GM19240 (cell line): ENCODE data around the gene LAPTM4A.
"Not testable (repeated sequence)": the region's sequence is repeated elsewhere in the genome, so short reads cannot be mapped to it uniquely, and the experiment has no call there.

Experiments used
- DNase-seq: peaks from one replicate; pipeline ENCODE4 v3.0.0; 2011; ENCODE audit warnings: low spot score; ENCODE audit not compliant: insufficient read length

LAPTM4A gene

GRCh38 chr2:20051532-20052228 lies at the start of gene LAPTM4A:
TSS of gene LAPTM4A (minus strand) at chr2:20051628. CDS start at chr2:20051520, 108 bp downstream.
- DNase-seq = peak; percentile 91

- DNase-seq = no peak
Measured at GRCh38 chr2:20100711-20101110, 49.3 kb upstream of the LAPTM4A start.

DNA sequence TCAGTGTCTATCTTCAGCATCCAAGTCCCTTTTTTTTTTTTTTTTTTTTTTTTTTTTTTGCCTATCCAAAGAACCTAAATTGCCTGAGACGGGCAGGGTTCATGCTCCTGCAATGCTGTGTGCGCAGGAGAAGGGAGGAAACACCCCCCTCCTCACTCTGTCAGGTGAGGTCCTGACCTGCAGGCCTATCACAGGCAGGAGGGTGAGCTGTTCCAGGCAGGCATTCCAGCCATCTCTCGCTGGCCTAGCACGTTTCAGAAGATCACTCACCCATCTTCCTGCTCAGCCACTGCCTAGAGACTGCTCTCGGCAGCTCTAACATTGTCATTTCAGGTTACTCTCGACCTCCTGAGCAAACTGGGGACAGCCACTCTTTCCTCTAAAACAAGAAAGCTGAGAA lies 48.4 kb upstream of the LAPTM4A start:
- DNase-seq = no peak

DNA sequence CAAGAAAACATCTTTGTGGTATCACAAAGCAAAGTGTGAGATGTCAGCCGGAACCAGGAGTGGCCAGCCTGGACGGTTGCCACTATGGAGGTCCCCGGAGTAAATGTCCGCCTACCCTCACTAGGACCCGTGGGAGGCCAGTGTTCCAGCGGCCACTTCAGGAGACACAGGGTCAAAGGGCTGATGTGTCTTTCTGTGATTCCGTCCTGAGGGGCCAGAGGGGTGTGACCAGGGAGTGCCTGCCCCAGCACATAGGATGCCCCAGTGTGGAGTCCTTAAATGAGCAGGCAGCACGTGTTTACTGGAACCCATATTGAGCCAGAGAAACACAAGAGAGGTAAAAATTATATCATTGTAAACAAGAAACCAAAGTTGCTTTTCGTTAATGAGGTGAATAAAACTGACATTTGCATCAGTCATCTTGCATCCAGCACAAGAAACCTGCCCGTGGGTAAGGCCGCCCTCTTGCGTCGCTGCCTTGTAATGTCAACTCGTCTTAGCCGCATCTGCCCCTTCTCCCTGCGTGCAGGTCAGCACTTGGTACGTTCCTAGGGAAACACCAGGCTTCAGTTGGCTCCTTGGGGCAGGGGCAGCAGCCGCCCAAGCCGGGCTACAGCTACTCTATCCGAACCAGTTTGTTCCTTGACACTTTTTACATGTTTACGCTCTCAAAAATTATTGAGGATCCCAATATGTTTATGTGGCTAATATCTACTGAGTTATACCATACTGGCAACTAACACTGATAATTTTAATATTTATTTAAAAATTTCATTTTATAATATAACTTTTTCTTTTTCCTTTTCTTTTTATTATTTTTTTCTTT lies 46.7 kb upstream of the LAPTM4A start:
- peak; percentile 88 for DNase-seq

DNA sequence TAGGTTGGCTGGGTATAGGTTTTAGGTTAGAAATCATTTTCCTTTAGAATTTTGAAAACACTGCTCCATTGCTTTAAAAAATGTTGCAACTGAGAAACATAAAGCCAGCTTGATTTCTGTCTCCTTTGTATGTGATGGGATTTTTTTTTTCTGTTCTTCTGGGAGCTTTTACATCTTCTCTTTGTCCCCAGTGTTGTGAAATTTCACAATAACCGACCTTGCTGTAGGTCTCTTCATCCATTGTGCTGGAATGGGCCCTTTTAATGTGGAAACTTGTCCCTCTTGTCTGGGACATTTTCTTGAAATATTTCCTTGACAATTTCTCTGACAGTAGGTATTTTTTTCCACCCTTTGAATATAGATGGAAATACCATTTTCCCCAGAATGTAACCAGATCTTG lies 44.0 kb upstream of the LAPTM4A start:
- DNase-seq = no peak

DNA sequence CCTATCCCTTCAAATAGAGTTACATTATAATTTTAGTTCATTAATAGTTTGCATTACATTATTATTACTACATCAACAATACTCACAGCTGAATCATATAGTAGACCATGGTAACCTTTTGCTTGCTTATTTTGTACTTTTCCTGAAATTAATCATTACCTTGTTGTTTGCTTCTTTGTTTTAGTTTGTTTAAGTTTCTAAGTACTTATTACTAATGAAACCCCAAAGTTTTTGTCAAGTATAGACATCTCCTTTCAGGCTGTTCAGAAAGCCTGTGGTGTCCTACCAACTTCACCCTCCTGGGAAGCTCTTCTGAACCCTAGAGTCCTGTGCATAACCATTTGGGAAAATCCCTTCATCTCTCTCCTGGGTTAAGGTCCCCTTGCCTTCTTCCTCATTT lies 43.5 kb upstream of the LAPTM4A start:
- DNase-seq = no peak

GRCh38 chr2:20094142-20094755 lies 42.8 kb upstream of the LAPTM4A start:
- no peak for DNase-seq

DNA sequence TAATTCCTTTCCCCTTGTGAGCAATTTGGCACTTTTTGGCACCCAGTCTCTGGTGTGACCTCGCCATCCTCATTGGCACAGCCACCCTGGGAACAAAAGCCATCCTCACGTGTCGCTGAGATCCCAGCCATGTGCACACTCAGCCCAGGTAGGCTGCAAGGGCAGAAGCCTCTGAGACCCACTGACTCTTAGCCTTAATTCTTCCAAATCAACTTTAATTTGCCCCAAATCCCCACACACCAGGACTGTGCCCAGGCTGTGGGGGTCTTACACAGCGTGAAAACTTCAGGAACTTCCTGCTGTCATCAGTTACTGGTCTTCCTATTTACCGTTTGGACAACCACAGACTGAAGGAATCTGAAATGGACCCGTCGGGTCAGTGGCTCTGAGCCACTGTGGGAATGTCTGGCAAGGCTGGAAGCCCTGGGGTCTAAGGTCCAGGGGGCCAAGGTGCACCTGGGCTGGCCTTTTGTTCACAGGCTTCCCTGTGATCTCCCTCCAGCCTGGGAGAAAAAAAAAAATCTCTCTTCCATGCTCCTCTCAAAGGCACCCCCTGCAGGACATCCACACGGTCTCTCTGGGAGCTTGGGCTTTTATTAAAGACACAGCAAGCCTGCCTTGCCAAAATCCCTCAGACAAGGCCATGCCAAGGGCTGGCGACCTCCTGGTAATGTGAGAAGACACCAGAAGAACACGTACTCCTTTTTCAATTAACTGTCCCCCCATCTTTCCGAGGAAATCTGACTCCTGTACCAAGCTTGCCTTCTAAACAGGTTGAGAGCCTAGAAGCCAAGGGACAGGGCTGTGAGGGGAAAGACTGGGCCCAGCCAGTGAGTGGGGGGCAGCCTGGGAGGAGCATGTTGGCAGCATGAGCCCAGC lies 42.1 kb upstream of the LAPTM4A start:
- no peak for DNase-seq

GRCh38 chr2:20092901-20093235 lies 41.4 kb upstream of the LAPTM4A start:
- no peak for DNase-seq

- DNase-seq = no peak
Measured at GRCh38 chr2:20092226-20092900, 40.9 kb upstream of the LAPTM4A start.

GRCh38 chr2:20091305-20091991 lies 40.0 kb upstream of the LAPTM4A start:
- no peak for DNase-seq

DNA sequence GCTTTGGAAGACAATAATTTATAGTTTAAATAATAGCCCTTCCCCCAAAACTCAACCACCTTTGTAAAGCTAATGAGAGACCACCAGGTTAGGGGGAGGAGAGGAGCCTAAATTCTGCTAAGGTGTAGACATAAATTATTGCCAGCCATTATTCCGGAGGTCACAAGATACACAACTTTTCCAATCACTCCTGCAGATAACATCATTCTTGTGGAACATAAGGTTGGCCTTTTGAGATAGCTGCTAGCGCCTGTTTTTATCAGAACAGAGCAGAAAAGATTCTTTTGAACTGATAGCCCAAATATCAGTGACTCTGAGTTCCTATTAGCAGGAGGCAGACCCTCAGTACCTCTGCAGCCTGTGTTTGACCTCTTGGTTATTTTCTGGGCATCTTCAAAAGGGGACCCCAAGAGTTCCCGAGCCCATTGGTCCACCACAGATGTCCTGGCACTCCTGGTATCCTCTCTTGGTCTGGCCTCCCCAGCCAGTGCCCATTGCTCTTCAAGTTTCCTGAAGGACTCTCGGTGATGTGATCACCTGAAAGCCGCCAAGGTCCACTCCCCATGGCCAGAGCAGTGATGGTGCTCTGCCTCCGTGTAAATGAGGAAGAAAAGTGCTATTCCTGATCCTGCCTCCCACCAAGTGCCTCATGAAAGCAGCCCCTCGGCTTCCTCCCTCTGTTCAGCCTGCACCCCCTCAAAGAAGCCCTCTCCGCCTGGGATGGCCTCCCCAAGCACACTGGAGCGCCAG lies 38.5 kb upstream of the LAPTM4A start:
- no peak for DNase-seq

- DNase-seq = not testable (repeated sequence)
Measured at GRCh38 chr2:20085909-20086308, 34.5 kb upstream of the LAPTM4A start.

GRCh38 chr2:20082812-20083211 lies 31.4 kb upstream of the LAPTM4A start:
- not testable (repeated sequence) for DNase-seq

- no peak for DNase-seq
Measured at GRCh38 chr2:20081841-20082240, 30.4 kb upstream of the LAPTM4A start.

- DNase-seq = no peak
Measured at GRCh38 chr2:20080839-20081415, 29.5 kb upstream of the LAPTM4A start.

GRCh38 chr2:20080428-20080827 lies 29.0 kb upstream of the LAPTM4A start:
- no peak for DNase-seq

GRCh38 chr2:20079546-20080115 lies 28.2 kb upstream of the LAPTM4A start:
- DNase-seq = no peak

- no peak for DNase-seq
Measured at GRCh38 chr2:20077411-20077940, 26.0 kb upstream of the LAPTM4A start.
